ENCODE results near the gene ZGPAT.

Gene ZGPAT

GRCh38 chr20:63691711-63692435 lies 16.0 kb upstream of the ZGPAT start:
- no peak for DNase-seq

GRCh38 chr20:63692436-63693082 lies 15.3 kb upstream of the ZGPAT start:
- no peak for DNase-seq

GRCh38 chr20:63693083-63693732 lies 14.6 kb upstream of the ZGPAT start:
- DNase-seq, result peak in 5 of 58 donors; percentile 20 to 50 (median 33)

GRCh38 chr20:63693733-63694583 lies 13.9 kb upstream of the ZGPAT start:
- DNase-seq, result no peak

GRCh38 chr20:63694584-63695423 lies 13.0 kb upstream of the ZGPAT start:
- no peak for DNase-seq

- no peak for DNase-seq
Observed at GRCh38 chr20:63695424-63696305, 12.2 kb upstream of the ZGPAT start.

GRCh38 chr20:63696306-63696627 lies 11.6 kb upstream of the ZGPAT start:
- no peak for DNase-seq

GRCh38 chr20:63696628-63697356 lies 11.0 kb upstream of the ZGPAT start, which contains the start of gene TNFRSF6B:
TSS of gene TNFRSF6B (plus strand) at chr20:63696652. CDS start at chr20:63696768, 116 bp downstream.
- DNase-seq, result no peak

- DNase-seq, result no peak
Observed at GRCh38 chr20:63697357-63697867, 10.4 kb upstream of the ZGPAT start.

GRCh38 chr20:63697868-63698545 lies 9.8 kb upstream of the ZGPAT start:
- DNase-seq, result no peak

GRCh38 chr20:63698739-63699465 lies 8.9 kb upstream of the ZGPAT start:
- DNase-seq, result no peak

- DNase-seq, result no peak
Observed at GRCh38 chr20:63699466-63700198, 8.2 kb upstream of the ZGPAT start.

GRCh38 chr20:63700199-63701050 lies 7.4 kb upstream of the ZGPAT start:
- no peak for DNase-seq

- no peak for DNase-seq
Observed at GRCh38 chr20:63701051-63701328, 6.8 kb upstream of the ZGPAT start.

GRCh38 chr20:63701329-63702035 lies 6.4 kb upstream of the ZGPAT start:
- DNase-seq, result no peak
